Mesendoderm (in vitro differentiated cells): ENCODE data around the gene CDRT15L2.
"Not testable (repeated sequence)": the region's sequence is repeated elsewhere in the genome, so short reads cannot be mapped to it uniquely, and the experiment has no call there.

Experiments
- DNase-seq: peaks from one replicate; pipeline ENCODE4 v3.0.0; 2013
- H2AK5ac ChIP-seq: 2 replicates; pipeline ENCODE4 v1.6.1; 2013; ENCODE audit warnings: low read length, inconsistent platforms
- H2BK120ac ChIP-seq: 2 replicates; pipeline ENCODE4 v1.6.1; 2013; ENCODE audit warnings: low read depth, mild to moderate bottlenecking, low read length, moderate library complexity, mixed read lengths
- H2BK15ac ChIP-seq: replicated peaks from 2 replicates; pipeline ENCODE4 v1.6.1; 2013; ENCODE audit warnings: low read depth, mild to moderate bottlenecking, moderate library complexity
- H2BK5ac ChIP-seq: 2 replicates; pipeline ENCODE4 v1.6.1; 2013; ENCODE audit warnings: low read length, inconsistent platforms
- H3K18ac ChIP-seq: 2 replicates; pipeline ENCODE4 v1.6.1; 2013; ENCODE audit warnings: mild to moderate bottlenecking, low read length, mixed read lengths
- H3K23ac ChIP-seq: one replicate; pipeline ENCODE4 v1.6.1; 2013; ENCODE audit warnings: low read length
- H3K27ac ChIP-seq: 2 replicates; pipeline ENCODE4 v1.5.1; 2013; ENCODE audit warnings: low read depth, mild to moderate bottlenecking, inconsistent platforms, low read length, moderate library complexity
- H3K27me3 ChIP-seq: 2 replicates; pipeline ENCODE4 v1.6.1; 2013; ENCODE audit warnings: low read length, control low read depth, mild to moderate bottlenecking, inconsistent platforms; ENCODE audit not compliant: insufficient read depth, poor library complexity
- H3K36me3 ChIP-seq: 2 replicates; pipeline ENCODE4 v1.6.1; 2013; ENCODE audit warnings: low read length, inconsistent platforms; ENCODE audit not compliant: control insufficient read depth, insufficient read depth
- H3K4ac ChIP-seq: one replicate; pipeline ENCODE4 v1.6.1; 2013; ENCODE audit warnings: low read depth, mild to moderate bottlenecking, low read length, moderate library complexity
- H3K4me1 ChIP-seq: 2 replicates; pipeline ENCODE4 v1.6.1; 2013; ENCODE audit warnings: low read depth, low read length, inconsistent platforms; ENCODE audit not compliant: control insufficient read depth
- H3K4me2 ChIP-seq: 2 replicates; pipeline ENCODE4 v1.6.1; 2013; ENCODE audit warnings: low read length
- H3K4me3 ChIP-seq: 2 replicates; pipeline ENCODE4 v1.5.1; 2013; ENCODE audit warnings: mild to moderate bottlenecking, low read length
- H3K56ac ChIP-seq: one replicate; pipeline ENCODE4 v1.6.1; 2013; ENCODE audit warnings: low read length
- H3K79me1 ChIP-seq: 2 replicates; pipeline ENCODE4 v1.6.1; 2013; ENCODE audit warnings: low read length, inconsistent platforms
- H3K79me2 ChIP-seq: 2 replicates; pipeline ENCODE4 v1.6.1; 2013; ENCODE audit warnings: mild to moderate bottlenecking, low read length; ENCODE audit not compliant: control insufficient read depth, insufficient read depth
- H3K9ac ChIP-seq: 2 replicates; pipeline ENCODE4 v1.6.1; 2013; ENCODE audit warnings: low read length, inconsistent platforms
- H4K5ac ChIP-seq: one replicate; pipeline ENCODE4 v1.6.1; 2013; ENCODE audit warnings: low read length
- H4K8ac ChIP-seq: one replicate; pipeline ENCODE4 v1.6.1; 2013; ENCODE audit warnings: low read depth, mild to moderate bottlenecking, control low read depth, low read length, moderate library complexity
- WGBS: extraction: QIAGEN DNeasy Blood & Tissue Kit; methylation state at CpG from one replicate; pipeline ENCODE4 v1.1.7; 2013; ENCODE audit warnings: low lambda C conversion rate, missing lambda C conversion rate; ENCODE audit not compliant: insufficient coverage; ENCODE audit errors: extremely low coverage; 5-methylcytosine and 5-hydroxymethylcytosine counted together

CDRT15L2 gene

DNA sequence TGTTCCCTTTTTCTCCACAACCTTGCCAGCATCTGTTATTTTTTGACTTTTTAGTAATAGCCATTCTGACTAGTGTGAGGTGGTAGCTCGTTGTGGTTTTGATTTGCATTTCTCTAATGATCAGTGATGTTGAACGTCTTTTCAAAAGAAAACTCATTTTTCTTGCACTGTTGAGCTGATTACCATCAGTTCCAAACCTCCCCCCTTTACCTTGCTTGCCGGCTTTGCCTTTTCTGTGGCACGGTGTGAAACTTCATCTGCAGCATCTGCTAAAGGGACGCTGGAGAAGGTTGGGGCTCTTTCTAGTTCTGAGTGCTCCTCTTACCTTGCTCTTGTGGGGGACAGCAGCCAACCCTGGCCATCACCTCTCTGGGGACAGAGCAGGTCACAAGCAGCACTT lies 39.1 kb upstream of the CDRT15L2 start:
- not testable (repeated sequence) for H2BK5ac ChIP-seq, H3K27ac ChIP-seq, H3K9ac ChIP-seq, H4K5ac ChIP-seq, DNase-seq, H3K79me2 ChIP-seq, H2BK120ac ChIP-seq, H3K56ac ChIP-seq, H4K8ac ChIP-seq, H3K18ac ChIP-seq, H3K4me3 ChIP-seq, H3K4ac ChIP-seq, H3K79me1 ChIP-seq, H2BK15ac ChIP-seq, H3K27me3 ChIP-seq, H3K4me2 ChIP-seq, H3K4me1 ChIP-seq, H3K23ac ChIP-seq, H2AK5ac ChIP-seq, H3K36me3 ChIP-seq
- WGBS: no CpG with 5 or more reads among the region's 5 CpGs

DNA sequence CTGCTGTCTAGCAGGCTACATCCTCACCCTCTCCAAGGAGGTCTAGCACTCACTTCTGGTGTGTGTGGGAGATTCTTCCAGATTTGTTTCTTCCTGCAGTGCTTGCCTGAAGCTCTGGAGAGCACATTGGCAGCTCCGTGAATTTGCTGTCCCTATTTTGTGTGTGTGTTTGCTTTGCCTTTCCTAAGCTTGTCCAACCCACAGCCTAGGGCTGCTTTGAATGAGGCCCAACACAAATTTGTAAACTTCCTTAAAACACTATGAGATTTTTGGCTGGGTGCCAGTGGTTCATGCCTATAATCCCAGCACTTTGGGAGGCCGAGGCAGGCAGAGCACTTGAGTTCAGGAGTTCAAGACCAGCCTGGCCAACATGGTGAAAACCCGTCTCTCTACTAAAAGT lies 38.7 kb upstream of the CDRT15L2 start:
- not testable (repeated sequence) for H2BK5ac ChIP-seq, H3K9ac ChIP-seq, H3K23ac ChIP-seq, H3K27ac ChIP-seq, H4K8ac ChIP-seq, H3K4me2 ChIP-seq, H3K4me1 ChIP-seq, H2AK5ac ChIP-seq, H3K4me3 ChIP-seq, H3K79me2 ChIP-seq, H3K18ac ChIP-seq, H3K79me1 ChIP-seq, DNase-seq, H3K4ac ChIP-seq, H3K56ac ChIP-seq, H3K27me3 ChIP-seq, H4K5ac ChIP-seq, H3K36me3 ChIP-seq, H2BK120ac ChIP-seq, H2BK15ac ChIP-seq
- no CpG with 5 or more reads among the region's 3 CpGs for WGBS

DNA sequence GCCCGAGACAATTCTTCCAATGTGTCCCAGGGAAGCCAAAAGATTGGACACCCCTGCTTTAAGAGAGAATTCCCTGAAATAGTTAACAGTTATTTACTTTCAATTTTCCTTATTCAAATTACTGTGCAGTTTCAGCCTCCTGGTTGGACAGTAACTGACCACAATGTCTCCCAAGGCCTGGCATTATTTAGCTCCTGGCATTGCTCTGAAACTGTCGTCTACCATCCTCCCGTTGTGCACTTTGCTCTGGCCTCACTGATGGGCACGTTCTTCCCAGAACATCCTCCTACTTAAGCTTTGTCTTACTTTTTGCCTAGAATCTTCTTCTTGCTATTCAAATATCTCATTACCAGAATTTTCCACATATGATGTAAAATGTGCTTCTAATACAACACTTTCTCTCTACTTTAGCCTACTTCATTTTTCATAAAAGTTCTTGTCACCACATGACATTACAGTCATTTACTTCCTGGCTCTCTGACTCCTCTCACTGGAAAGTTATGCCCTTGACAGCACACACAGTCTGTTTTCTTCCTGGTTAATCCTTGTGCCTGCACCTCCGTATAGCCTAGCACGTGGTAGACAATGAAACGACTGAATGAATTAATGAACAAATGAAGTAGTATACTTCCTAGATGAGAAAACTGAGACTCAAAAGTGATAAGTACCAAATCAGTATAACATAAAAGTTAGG lies 37.5 kb upstream of the CDRT15L2 start:
- not testable (repeated sequence) for H2BK5ac ChIP-seq

DNA sequence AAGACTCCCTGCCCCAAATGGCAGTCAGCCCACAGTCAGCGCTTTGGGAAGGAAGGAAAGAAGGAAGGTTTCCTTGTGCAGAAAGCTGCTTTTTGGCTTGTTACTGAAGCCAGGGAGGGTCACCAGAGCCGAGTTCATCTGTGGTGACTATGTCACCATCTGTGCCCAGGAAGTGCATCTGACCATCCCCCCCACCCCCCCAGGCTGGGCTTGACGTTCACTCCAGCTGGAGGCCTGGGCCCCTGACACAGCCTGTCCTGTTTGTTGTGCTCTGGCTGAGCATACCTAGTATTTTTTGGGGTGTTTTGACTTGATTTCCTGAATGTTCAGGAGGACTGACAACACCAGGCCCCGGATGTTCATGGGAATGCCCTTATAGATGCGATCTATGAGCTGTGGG lies 31.6 kb upstream of the CDRT15L2 start:
- DNase-seq, H2AK5ac ChIP-seq, H3K4me2 ChIP-seq, H3K4ac ChIP-seq, H3K4me1 ChIP-seq, H3K23ac ChIP-seq, H3K36me3 ChIP-seq, H4K5ac ChIP-seq, H3K27ac ChIP-seq, H3K27me3 ChIP-seq, H3K79me1 ChIP-seq, H3K79me2 ChIP-seq, H2BK120ac ChIP-seq, H3K56ac ChIP-seq, H3K4me3 ChIP-seq, H2BK5ac ChIP-seq, H4K8ac ChIP-seq, H3K18ac ChIP-seq, H3K9ac ChIP-seq, H2BK15ac ChIP-seq: not testable (repeated sequence)
- WGBS: no CpG with 5 or more reads among the region's 5 CpGs

More for the DNA sequence above, 37.5 kb upstream of the CDRT15L2 start:
- H3K4me1 ChIP-seq, H3K27me3 ChIP-seq, H4K8ac ChIP-seq, H4K5ac ChIP-seq, H3K56ac ChIP-seq, H2BK15ac ChIP-seq, H3K27ac ChIP-seq, H3K36me3 ChIP-seq, H3K23ac ChIP-seq, H3K79me2 ChIP-seq, H3K9ac ChIP-seq, H3K4ac ChIP-seq, H2BK120ac ChIP-seq, H3K18ac ChIP-seq, H3K79me1 ChIP-seq, DNase-seq, H3K4me2 ChIP-seq, H2AK5ac ChIP-seq, H3K4me3 ChIP-seq: not testable (repeated sequence)
- WGBS: no CpG with 5 or more reads among the region's 7 CpGs

DNA sequence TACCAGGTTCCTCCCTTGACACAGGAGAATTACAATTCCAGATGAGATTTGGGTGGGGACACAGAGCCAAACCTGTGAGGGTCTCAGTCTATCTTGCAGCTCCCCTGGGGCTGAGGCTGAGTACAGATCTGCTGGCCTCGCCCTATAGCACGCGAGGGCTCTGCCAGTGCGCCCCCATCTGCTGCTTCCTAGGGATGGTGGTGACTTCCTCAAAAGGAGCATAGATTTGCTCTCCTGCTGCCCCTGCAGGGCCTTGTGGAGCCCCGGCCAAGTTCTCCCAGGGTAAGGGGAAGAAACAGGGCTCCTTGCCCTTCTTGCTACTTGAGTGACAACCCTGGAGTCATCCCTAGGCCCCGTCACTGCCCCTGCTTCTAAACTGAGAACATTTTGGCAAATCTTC lies 26.6 kb upstream of the CDRT15L2 start:
- H3K4me1 ChIP-seq, H2AK5ac ChIP-seq, H2BK15ac ChIP-seq, H3K79me2 ChIP-seq, H3K23ac ChIP-seq, H3K9ac ChIP-seq, H3K79me1 ChIP-seq, H3K56ac ChIP-seq, H4K5ac ChIP-seq, DNase-seq, H3K18ac ChIP-seq, H3K27ac ChIP-seq, H2BK5ac ChIP-seq, H3K4me2 ChIP-seq, H4K8ac ChIP-seq, H2BK120ac ChIP-seq, H3K4ac ChIP-seq, H3K4me3 ChIP-seq, H3K27me3 ChIP-seq, H3K36me3 ChIP-seq: not testable (repeated sequence)
- WGBS: no CpG with 5 or more reads among the region's 6 CpGs

DNA sequence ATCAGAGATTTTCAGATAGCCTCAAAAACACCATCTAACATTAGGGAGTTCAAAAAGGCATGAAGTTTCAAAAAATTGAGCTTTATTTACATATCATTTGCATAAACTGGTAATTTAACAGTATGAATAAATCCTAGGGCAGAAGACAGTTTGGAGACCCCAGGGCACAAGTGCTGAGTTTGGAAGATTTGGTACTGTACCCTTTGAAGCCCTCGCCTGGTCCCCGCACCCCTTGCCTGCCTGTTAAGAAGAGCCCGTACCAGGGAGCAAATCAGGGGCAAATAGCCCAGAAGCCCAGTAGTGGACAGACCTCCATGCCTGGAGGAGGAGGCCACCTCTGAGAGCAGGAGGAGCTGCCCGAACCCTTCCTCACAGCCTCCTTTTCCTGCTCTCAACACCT lies 24.8 kb upstream of the CDRT15L2 start:
- not testable (repeated sequence) for H3K79me2 ChIP-seq, H3K79me1 ChIP-seq, H2AK5ac ChIP-seq, H3K4me1 ChIP-seq, H3K4me2 ChIP-seq, H3K36me3 ChIP-seq, H3K9ac ChIP-seq, H3K23ac ChIP-seq, H4K5ac ChIP-seq, H3K4ac ChIP-seq, H3K27ac ChIP-seq, H3K27me3 ChIP-seq, H3K4me3 ChIP-seq, H2BK15ac ChIP-seq, H3K56ac ChIP-seq, H2BK5ac ChIP-seq, H2BK120ac ChIP-seq, H3K18ac ChIP-seq, DNase-seq, H4K8ac ChIP-seq
- WGBS: no CpG with 5 or more reads among the region's 4 CpGs
